ENCODE measurements around the gene ADARB2.

Gene ADARB2

DNA sequence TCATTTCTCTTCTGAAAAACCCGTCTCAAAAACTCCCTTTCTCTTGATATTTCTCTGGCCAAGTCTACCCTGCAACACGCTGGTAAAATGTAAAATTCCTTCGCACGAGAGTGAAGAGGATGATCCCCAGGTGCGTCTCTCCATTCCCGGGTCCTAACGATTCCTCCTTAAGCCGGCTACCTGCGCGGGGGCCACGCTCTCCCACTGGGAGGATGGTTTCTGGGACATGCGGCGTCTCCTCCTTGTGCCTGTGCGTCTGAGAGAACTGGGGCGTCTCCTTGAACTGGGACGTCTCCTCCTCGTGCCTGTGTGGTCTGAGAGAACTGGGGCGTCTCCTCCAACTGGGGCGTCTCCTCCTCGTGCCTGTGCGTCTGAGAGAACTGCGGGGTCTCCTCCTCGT lies 531.2 kb downstream of the ADARB2 start:
- DNase-seq (ENCODE audit: low spot score) = no peak

GRCh38 chr10:1205450-1206030 lies 531.8 kb downstream of the ADARB2 start:
- DNase-seq (ENCODE audit: low spot score) = no peak

GRCh38 chr10:1204434-1205326 lies 532.6 kb downstream of the ADARB2 start:
- no peak for DNase-seq (ENCODE audit: low spot score)

DNA sequence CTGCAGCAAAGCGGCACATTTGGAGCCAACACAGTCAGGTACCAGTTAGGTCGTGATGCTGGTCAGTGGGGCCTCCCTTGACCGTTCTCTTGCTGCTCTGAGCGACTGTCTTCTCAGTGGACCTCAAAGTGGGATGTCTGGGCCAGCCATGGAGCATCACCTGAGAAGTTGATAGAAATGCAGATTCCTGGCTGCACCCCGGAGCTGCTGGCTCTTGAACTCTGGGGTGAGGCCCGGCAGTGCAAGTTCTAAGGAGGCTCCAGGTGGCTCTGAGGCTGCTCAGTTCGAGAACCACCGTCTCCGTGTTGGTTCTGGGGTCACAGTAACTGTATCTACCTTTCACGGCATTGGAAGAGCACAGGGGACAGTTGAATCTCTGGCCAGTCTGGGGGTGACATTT lies 533.6 kb downstream of the ADARB2 start:
- no peak for DNase-seq (ENCODE audit: low spot score)

DNA sequence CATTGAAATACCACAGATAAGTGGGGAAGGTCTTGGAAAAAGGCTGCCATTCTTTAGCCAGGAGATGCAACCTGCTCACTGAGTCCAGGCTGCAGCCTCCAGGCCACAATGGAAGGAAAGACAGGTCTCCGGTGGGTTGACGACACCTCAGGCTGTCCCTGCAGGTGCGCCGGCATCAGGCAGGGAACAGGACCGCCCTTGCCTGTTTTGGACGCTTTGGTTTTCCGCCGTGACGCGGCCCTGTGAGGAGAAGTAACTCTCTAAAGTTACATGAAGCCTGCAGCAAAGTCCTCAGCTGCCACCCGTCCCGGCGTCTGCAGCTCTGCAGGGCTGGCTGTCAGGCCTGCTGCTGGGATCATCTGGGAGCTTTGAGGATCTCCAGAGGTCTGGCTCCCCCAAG lies 534.1 kb downstream of the ADARB2 start:
- no peak for DNase-seq (ENCODE audit: low spot score)

GRCh38 chr10:1202343-1202742 lies 535.0 kb downstream of the ADARB2 start:
- DNase-seq (ENCODE audit: low spot score) = no peak

GRCh38 chr10:1200866-1201807 lies 536.2 kb downstream of the ADARB2 start:
- DNase-seq (ENCODE audit: low spot score) = no peak

GRCh38 chr10:1199897-1200721 lies 537.2 kb downstream of the ADARB2 start:
- DNase-seq (ENCODE audit: low spot score) = no peak

DNA sequence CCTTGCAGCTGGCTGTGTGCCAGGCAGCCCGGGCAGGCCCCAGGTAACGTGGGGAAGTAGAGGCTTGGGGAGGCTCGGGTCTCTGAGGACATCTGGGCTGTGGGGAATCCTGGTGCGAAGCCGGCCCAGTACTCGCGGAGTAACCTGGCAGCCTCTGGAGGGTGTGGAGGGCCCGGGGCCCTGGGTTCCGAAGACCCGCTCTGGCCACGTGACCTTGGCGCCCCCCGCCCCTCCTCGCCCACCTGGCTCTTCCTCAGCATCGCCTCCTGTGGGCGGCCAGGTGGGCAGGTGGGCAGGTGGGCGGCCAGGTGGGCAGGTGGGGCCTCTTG lies 538.0 kb downstream of the ADARB2 start:
- DNase-seq (ENCODE audit: low spot score) = no peak

DNA sequence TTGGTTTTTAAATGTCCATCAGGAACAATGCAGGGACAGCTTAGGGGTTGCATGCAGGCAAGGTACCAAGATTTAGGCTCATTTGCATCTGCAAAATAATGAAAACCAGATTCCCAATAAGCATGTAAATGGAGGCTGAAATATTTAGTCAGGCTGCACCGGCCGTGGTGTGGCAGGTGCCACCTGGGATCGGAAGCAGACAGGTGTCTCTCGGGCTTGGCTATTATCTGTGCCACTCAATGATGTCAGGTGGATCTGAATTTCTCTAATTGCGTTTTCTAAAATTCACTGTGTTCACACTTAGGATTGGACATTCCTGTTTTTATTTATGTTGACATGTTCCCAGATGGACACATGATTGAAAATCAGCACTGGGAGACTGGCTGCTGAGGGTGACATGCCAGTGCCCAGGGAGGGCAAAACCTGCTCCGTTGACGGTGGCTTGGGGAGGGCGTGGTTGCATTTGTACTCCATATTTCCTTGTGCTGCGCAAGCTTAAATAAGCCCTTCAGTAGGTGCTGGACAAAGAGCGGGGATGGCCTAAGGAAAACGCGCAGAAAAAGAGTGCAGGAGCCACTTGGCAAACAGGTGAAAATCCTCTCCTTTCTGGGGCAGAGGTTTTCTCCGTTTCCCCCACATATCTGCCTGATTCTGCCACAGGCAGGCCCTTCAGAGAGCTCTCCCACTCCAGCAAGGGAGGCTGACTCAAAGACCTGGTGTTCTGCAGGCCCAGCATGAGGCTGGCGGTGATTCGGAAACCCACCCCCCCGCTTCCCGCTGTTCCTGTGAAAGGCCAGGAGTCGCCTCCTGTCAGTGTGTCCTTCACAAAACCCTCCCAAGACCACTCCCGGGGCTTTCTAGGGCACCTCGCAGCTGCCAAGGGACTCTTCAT lies 538.6 kb downstream of the ADARB2 start:
- no peak for DNase-seq (ENCODE audit: low spot score)

DNA sequence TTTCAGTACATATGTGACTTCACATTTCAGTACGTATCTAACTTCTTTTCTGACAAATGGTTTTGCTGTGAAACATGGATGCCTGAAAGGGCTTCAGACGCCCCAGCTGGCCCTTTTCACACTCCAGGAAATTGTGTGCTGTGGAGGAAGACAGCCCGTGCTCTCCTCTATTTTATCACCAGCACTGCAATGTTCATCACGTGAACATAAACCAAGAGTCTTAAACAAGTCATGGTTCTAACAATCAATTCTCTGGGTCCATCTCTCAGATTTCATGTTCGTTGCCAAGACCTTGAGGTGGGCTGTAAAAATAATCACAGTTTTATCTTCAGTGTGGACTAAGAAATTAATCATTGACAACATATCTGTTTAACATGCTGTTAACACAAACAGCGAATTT lies 539.9 kb downstream of the ADARB2 start:
- no peak for DNase-seq (ENCODE audit: low spot score)

DNA sequence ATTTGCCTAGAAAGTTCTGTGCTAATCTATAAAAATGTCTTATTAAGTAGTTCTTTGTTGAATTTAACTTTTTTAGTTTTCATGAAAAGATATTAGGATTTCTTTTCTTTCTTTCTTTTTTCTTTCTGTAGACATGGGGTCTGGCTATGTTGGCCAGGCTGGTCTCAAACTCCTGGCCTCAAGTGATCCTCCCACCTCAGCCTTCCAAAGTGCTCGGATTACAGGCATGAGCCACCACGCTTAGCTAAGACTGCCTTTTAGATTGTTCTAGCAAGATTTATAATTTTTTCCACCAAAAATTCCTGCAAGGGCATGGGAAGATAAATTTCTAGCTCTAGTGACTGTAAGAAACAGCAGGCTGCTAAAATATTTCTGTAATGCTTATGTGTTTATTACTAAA lies 540.7 kb downstream of the ADARB2 start:
- DNase-seq (ENCODE audit: low spot score) = no peak

GRCh38 chr10:1195828-1196227 lies 541.5 kb downstream of the ADARB2 start:
- no peak for DNase-seq (ENCODE audit: low spot score)

GRCh38 chr10:1194161-1194560 lies 543.2 kb downstream of the ADARB2 start:
- DNase-seq (ENCODE audit: low spot score) = no peak

DNA sequence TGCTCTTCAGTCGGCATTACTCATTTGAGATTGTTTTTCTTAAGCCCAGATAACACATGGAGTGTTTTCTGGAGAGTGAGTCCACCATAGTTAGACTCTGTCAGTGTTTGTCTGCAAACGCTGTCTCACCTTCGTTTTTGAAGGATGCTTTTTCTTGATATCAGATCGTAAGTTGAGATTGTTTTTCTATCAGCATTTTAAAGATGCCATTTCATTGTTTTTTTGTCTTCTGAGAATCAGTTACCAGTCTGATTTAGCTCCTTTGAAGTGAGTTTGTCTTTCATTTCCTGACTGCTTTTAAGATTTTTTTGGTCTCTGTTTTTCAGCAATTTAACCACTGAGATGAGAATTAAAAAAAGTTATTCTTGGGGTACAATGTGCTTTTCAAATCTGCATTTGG lies 543.8 kb downstream of the ADARB2 start:
- no peak for DNase-seq (ENCODE audit: low spot score)

GRCh38 chr10:1191752-1192151 lies 545.6 kb downstream of the ADARB2 start:
- no peak for DNase-seq (ENCODE audit: low spot score)

DNA sequence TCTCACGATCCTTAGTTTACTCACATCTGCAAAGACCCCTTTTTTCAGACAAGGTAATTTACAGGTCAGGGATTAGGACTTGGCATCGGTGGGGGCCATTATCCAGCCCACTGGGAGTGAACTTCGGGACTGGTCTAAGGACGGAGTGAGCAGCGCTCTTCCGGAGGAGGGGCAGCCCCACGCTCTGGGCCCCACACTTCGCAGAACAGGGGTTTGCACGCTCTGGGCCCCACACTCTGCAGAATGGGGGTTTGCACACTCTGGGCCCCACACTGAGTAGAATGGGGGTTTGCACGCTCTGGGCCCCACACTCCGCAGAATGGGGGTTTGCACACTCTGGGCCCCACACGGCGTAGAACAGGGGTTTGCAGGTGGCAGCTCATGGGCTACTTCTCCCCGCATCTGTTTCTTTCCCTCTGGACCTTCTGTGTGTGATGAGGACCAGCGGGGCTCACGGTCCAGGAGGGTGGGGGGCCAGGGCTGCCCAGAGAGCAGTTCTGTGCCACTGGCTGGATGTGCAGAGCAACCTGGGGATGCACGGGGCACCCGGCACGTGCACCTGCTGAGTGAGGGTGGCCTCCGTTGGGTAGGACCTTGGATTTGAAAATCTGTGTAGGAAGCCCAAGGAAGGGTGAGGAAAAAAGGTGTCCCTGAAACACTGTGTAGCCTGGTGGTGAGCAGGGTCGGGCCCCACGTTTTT lies 546.4 kb downstream of the ADARB2 start:
- DNase-seq (ENCODE audit: low spot score) = no peak

DNA sequence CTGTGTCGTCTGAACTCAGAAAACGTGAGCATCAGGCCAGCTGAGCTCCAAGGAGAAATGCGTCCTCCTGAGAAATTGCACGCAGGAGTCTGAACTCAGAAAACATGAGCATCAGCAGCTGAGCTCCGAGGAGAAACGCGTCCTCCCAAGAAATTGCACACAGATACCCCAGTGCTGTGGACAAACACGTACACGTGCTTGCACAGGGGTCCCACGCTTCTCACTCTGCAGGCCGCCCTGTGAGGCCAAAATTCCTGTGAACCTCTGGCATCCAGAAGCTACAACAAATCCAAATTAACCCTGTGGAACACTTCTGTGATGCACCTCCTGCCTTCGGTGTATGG lies 547.3 kb downstream of the ADARB2 start:
- DNase-seq (ENCODE audit: low spot score) = no peak

- DNase-seq (ENCODE audit: low spot score) = no peak
Measured at GRCh38 chr10:1189166-1190051, 547.9 kb downstream of the ADARB2 start.

Measured in ecto neural progenitor cell (in vitro differentiated cells).